ENCODE measurements around the gene CLTB. TPM values are rescaled to one million over a fixed set of nuclear protein-coding genes. Genes with fewer than 3 reads are reported as not detected.

The CLTB gene
- total and polyA plus RNA-seq, 2 of the 13 experiments (the other 11 are each of a cell fraction or from before 2014, with no cell fraction given), result 23.3 to 33.8 TPM

DNA sequence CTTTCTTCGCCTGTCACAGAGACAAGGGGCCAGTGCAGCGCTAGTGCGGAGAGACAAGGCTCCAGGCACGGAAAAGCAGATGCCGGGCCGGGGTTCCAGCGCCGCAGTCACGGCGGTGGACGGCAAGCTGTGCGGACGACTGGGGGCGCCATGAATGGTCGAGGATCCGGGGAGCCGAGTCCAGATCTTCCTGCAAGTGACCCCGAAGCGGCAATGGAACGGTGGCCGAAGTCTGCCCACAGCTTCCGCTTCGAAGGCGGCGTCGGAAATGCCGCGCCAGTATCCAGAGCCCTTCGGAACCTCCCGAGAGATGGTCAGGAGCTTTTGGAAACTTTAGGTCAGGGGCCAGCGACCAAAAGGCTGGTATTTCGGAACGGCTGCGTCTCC, 31.2 kb upstream of the CLTB start (continued):
- TF ChIP-seq ZNF17 (CRISPR knock-in tag; IDR thresholded peaks at IDR 0.05) (0 out of 2 replicates have a peak, but pooled peaks have one; percentile 4), SKI (IDR thresholded peaks at IDR 0.05; ENCODE audit: partially characterized antibody) (no peak), PRDM15 (CRISPR knock-in tag; IDR thresholded peaks at IDR 0.05) (peak; percentile 35; the same call in 1 of the 2 replicates), ZNF264 (CRISPR knock-in tag; IDR thresholded peaks at IDR 0.05) (0 out of 2 replicates have a peak, but pooled peaks have one; percentile 32), HIVEP1 (CRISPR knock-in tag; IDR thresholded peaks at IDR 0.05) (no peak), ZBTB43 (CRISPR knock-in tag; conservative IDR thresholded peaks at IDR 0.05) (0 out of 2 replicates have a peak, but pooled peaks have one; percentile 41), ZNF572 (CRISPR knock-in tag; IDR thresholded peaks at IDR 0.05) (peak; percentile 78; the same call in 1 of the 2 replicates), DPF2 (CRISPR knock-in tag; IDR thresholded peaks at IDR 0.05; ENCODE audit: borderline replicate concordance, low read depth) (no peak), SMAD3 (CRISPR knock-in tag; IDR thresholded peaks at IDR 0.05) (no peak), ZNF546 (CRISPR knock-in tag; conservative IDR thresholded peaks at IDR 0.05) (no peak), MTF2 (CRISPR knock-in tag; IDR thresholded peaks at IDR 0.05; ENCODE audit: borderline replicate concordance) (peak; percentile 50; the same call in 1 of the 2 replicates), AGO1 (IDR thresholded peaks at IDR 0.05; ENCODE audit: low read depth, low read length, poor library complexity, severe bottlenecking) (no peak), PHF21A (CRISPR knock-in tag; IDR thresholded peaks at IDR 0.05) (no peak), SNAPC2 (CRISPR knock-in tag; IDR thresholded peaks at IDR 0.05) (no peak), EED (CRISPR knock-in tag; IDR thresholded peaks at IDR 0.05) (peak; percentile 21; the same call in 1 of the 2 replicates), POLR2G (IDR thresholded peaks at IDR 0.05; ENCODE audit: low read depth, low read length) (no peak), ZFP91 (CRISPR knock-in tag; IDR thresholded peaks at IDR 0.05; ENCODE audit: borderline replicate concordance) (peak; percentile 78; the same call in 1 of the 2 replicates), ZNF564 (CRISPR knock-in tag; IDR thresholded peaks at IDR 0.05) (no peak)
- TF ChIP-seq, protein P1, sequence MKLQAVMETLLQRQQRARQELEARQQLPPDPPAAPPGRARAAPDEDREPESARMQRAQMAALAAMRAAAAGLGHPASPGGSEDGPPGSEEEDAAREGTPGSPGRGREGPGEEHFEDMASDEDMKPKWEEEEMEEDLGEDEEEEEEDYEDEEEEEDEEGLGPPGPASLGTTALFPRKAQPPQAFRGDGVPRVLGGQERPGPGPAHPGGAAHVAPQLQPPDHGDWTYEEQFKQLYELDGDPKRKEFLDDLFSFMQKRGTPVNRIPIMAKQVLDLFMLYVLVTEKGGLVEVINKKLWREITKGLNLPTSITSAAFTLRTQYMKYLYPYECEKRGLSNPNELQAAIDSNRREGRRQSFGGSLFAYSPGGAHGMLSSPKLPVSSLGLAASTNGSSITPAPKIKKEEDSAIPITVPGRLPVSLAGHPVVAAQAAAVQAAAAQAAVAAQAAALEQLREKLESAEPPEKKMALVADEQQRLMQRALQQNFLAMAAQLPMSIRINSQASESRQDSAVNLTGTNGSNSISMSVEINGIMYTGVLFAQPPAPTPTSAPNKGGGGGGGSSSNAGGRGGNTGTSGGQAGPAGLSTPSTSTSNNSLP (IDR thresholded peaks at IDR 0.05; ENCODE audit: low read depth, low read length), result no peak
- TF ChIP-seq, protein P2, sequence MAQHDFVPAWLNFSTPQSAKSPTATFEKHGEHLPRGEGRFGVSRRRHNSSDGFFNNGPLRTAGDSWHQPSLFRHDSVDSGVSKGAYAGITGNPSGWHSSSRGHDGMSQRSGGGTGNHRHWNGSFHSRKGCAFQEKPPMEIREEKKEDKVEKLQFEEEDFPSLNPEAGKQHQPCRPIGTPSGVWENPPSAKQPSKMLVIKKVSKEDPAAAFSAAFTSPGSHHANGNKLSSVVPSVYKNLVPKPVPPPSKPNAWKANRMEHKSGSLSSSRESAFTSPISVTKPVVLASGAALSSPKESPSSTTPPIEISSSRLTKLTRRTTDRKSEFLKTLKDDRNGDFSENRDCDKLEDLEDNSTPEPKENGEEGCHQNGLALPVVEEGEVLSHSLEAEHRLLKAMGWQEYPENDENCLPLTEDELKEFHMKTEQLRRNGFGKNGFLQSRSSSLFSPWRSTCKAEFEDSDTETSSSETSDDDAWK (CRISPR knock-in tag; IDR thresholded peaks at IDR 0.05), result no peak

Data from HepG2 (cell line).